Embryonic facial prominence (tissue), 1 donor: ENCODE results near the gene TMEM128.
"Not testable (repeated sequence)": the region's sequence is repeated elsewhere in the genome, so short reads cannot be mapped to it uniquely, and the experiment has no call there.

Experiments used
- DNase-seq: peaks from one replicate; pipeline ENCODE4 v3.0.0-alpha.2; 2016; ENCODE audit errors: extremely low spot score

The TMEM128 gene

DNA sequence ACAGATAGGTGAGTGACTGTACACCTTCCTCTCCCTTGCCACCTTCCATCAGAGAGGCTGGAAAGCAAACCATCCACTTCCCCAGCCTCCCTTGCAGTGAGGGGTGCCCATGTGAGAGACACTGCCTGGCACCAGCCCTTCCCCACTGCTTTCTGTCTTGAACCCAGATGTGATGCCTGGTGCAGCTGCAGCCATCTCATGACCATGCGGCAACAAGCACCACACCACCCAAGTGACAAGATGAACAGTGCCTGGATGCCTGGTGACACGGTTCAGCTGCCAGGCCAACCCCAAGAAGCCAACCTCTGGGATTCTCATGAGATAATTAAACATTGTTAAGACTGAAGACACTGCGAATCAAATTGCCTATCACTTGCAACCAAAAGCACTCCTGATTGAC, 52.7 kb downstream of the TMEM128 start:
- DNase-seq: no peak

DNA sequence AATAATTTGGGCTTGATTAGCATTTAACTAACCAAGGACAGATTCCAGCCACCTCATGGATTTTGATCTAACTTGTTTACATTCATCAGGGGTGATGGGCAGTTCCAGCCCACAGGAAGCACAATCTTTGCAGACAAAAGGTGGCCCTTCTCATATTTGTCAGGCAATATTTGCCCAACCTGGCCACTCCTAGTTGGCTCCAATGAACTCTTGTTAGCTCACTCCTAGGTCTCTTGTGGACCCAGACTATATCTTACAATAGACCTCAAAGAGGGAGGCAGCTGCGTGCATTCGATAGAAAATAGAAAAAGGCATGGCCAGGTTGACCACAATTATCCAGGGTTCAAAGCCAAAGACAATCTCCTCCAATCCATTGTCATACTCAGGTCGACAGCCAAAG, 59.5 kb downstream of the TMEM128 start:
- DNase-seq: not testable (repeated sequence)
